Calu3 (cell line): ENCODE measurements around the gene ABHD14A. TPM values are rescaled to one million over a fixed set of nuclear protein-coding genes. Genes with fewer than 3 reads are reported as not detected.

Experiments used
- BruUV-seq: library from RNA; stranded (reverse); fragments of 400-500 nt; replicated peaks from 2 replicates; lab custom pipeline; 2021; lab: Mats Ljungman, UMichigan
- CTCF ChIA-PET: fragments of 300-600 bp; sonication (Branson Sonifier 250); formaldehyde crosslinking; loops from one replicate; lab custom pipeline; 2022; ENCODE audit warnings: antibody characterized with exemption; lab: Charles Lee
- DNase-seq: peaks from one replicate; pipeline ENCODE4 v3.0.0; 2022
- H3K27ac Mint-ChIP-seq: one replicate; pipeline ENCODE4 v1.8.0; 2022; ENCODE audit warnings: mixed read lengths; ENCODE audit not compliant: unreplicated experiment
- H3K27me3 Mint-ChIP-seq: one replicate; pipeline ENCODE4 v1.8.0; 2022; ENCODE audit warnings: mixed read lengths; ENCODE audit not compliant: unreplicated experiment
- H3K36me3 Mint-ChIP-seq: one replicate; pipeline ENCODE4 v1.8.0; 2022; ENCODE audit warnings: mild to moderate bottlenecking, moderate library complexity, mixed read lengths; ENCODE audit not compliant: insufficient read depth, unreplicated experiment
- H3K4me1 Mint-ChIP-seq: one replicate; pipeline ENCODE4 v1.8.0; 2022; ENCODE audit warnings: mild to moderate bottlenecking, low read depth, mixed read lengths; ENCODE audit not compliant: unreplicated experiment
- H3K4me3 Mint-ChIP-seq: one replicate; pipeline ENCODE4 v1.8.0; 2022; ENCODE audit warnings: mild to moderate bottlenecking, low read depth, moderate library complexity, mixed read lengths; ENCODE audit not compliant: unreplicated experiment
- H3K9me3 Mint-ChIP-seq: one replicate; pipeline ENCODE4 v1.8.0; 2022; ENCODE audit warnings: low read depth, mixed read lengths; ENCODE audit not compliant: unreplicated experiment
- CTCF ChIP-seq: fragments of 200-600 bp; IDR thresholded peaks from one replicate; pipeline ENCODE4 v1.8.0; 2022; ENCODE audit warnings: antibody characterized with exemption; ENCODE audit not compliant: unreplicated experiment
- intact Hi-C: fragments of 100-400 bp; cut with micrococcal nuclease; formaldehyde crosslinking; loops from one replicate; pipeline ENCODE4 v1.10.0; 2022; ENCODE audit not compliant: unreplicated experiment
- total RNA-seq: library from RNA; stranded (reverse); gene quantifications from 2 replicates; pipeline ENCODE4 v1.2.3, GENCODE V29; 2022

Gene ABHD14A
- total RNA-seq, 1 experiment from 2014 or later, result 6.6 TPM

- no TSS peak for BruUV-seq
- no peaks in the 10 kb centered on the region for H3K9me3 Mint-ChIP-seq
- H3K27me3 Mint-ChIP-seq, result no peaks in the 10 kb centered on the region
- intact Hi-C loops, result no loop called here
- CTCF ChIA-PET, result no interaction called here
- peaks cover 44% of the 10 kb centered on the region for H3K36me3 Mint-ChIP-seq
- no peak for TF ChIP-seq CTCF
- H3K4me1 Mint-ChIP-seq, result peaks cover 8% of the 10 kb centered on the region
- H3K27ac Mint-ChIP-seq, result no peak overlapping the region
- no peak overlapping the region for H3K4me3 Mint-ChIP-seq
- DNase-seq, result no peak
Measured at GRCh38 chr3:51935886-51936755, 38.7 kb upstream of the ABHD14A start.

DNA sequence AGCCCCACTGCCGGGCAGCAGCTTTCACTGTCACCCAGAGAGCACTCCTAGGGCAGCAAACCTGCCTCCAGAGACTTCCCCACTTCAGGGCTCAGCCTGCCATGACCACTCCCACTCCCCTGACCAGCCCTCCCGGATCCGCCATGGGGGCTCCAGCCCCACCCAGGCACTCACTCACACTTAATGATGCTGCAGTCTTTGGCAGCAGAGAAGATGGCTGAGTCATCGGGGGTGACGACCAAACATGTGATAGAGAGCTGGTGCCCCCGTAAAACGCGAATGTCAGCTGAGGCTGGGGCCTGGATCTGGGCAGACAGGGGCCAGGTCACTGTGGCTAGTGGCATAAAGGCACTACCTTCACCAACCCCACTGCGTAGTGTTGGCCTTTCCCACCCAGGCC, 37.9 kb upstream of the ABHD14A start:
- H3K9me3 Mint-ChIP-seq, result no peaks in the 10 kb centered on the region
- H3K4me3 Mint-ChIP-seq, result no peak overlapping the region
- H3K36me3 Mint-ChIP-seq, result peaks cover 48% of the 10 kb centered on the region
- no peak for DNase-seq
- CTCF ChIA-PET, result no interaction called here
- H3K27me3 Mint-ChIP-seq, result no peaks in the 10 kb centered on the region
- BruUV-seq, result no TSS peak
- TF ChIP-seq CTCF, result no peak
- no peak overlapping the region for H3K27ac Mint-ChIP-seq
- intact Hi-C loops, result no loop called here
- peaks cover 9% of the 10 kb centered on the region for H3K4me1 Mint-ChIP-seq

GRCh38 chr3:51937611-51938450, 37.0 kb upstream of the ABHD14A start:
- DNase-seq, result no peak
- no peak overlapping the region for H3K4me3 Mint-ChIP-seq
- H3K9me3 Mint-ChIP-seq, result no peaks in the 10 kb centered on the region
- no peak for TF ChIP-seq CTCF
- H3K27me3 Mint-ChIP-seq, result no peaks in the 10 kb centered on the region
- H3K4me1 Mint-ChIP-seq, result peaks cover 11% of the 10 kb centered on the region
- no TSS peak for BruUV-seq
- no peak overlapping the region for H3K27ac Mint-ChIP-seq
- peaks cover 56% of the 10 kb centered on the region for H3K36me3 Mint-ChIP-seq
- CTCF ChIA-PET, result no interaction called here
- intact Hi-C loops, result no loop called here

DNA sequence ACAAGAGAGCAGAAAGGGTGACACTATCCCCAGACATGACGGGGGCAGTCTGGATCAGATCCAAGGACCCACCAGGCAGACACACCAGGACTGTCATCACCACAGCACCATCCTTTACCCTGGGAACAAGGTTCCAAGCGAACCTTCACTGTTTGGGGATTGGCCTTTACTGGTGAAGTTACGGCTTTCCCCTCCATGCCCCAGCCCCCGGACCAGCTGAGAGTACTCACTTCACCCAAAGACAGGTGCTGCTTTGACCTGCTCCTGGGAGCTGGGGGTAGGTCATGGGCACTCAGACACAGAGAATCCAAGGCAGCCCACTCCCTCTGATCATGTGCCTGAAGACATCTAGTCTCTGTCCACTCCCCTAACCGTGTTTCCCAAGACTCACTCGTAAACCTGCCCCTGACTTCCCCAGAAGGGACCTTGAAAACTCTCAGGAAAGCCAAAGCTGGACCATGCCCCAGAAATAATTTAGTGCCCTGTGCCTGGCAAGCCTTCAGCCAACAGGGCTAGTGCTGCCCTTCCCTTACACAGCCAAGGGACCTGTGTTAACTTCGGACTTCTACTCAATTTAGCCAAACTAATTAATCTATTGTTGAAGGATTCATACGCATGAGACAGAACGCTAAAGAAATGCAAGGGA, 36.0 kb upstream of the ABHD14A start:
- Mint-ChIP-seq H3K4me1 (peaks cover 15% of the 10 kb centered on the region), H3K9me3 (no peaks in the 10 kb centered on the region), H3K36me3 (peaks cover 52% of the 10 kb centered on the region), H3K27ac (no peak overlapping the region), H3K4me3 (no peak overlapping the region), H3K27me3 (no peaks in the 10 kb centered on the region)
- intact Hi-C loops, result no loop called here
- CTCF ChIA-PET, result no interaction called here
- no TSS peak for BruUV-seq
- TF ChIP-seq CTCF, result no peak
- DNase-seq, result no peak
